GM10248 (cell line): ENCODE measurements around the gene S1PR4.
"Not testable (repeated sequence)": the region's sequence is repeated elsewhere in the genome, so short reads cannot be mapped to it uniquely, and the experiment has no call there.

ENCODE experiments used
- CTCF ChIA-PET: fragments of 300-600 bp; sonication (Branson Sonifier 250); formaldehyde crosslinking; extraction: SDS; loops from one replicate; lab custom pipeline; 2021; ENCODE audit warnings: antibody characterized with exemption; lab: Yijun Ruan, JAX
- POLR2A ChIA-PET: fragments of 350-650 bp; sonication (Branson Sonifier 250); formaldehyde crosslinking; extraction: SDS; loops from one replicate; lab custom pipeline; 2020; ENCODE audit warnings: antibody characterized with exemption; lab: Yijun Ruan, JAX
- DNase-seq: peaks from one replicate; pipeline ENCODE4 v3.0.0; 2012; ENCODE audit errors: extremely low spot score
- TF ChIP-seq, protein P1 (sequence below): IDR thresholded peaks from 2 replicates; pipeline ENCODE4 v1.5.1; 2012; ENCODE audit warnings: mild to moderate bottlenecking, low read depth; ENCODE audit errors: extremely low read depth, missing control alignments, control extremely low read depth

The S1PR4 gene

DNA sequence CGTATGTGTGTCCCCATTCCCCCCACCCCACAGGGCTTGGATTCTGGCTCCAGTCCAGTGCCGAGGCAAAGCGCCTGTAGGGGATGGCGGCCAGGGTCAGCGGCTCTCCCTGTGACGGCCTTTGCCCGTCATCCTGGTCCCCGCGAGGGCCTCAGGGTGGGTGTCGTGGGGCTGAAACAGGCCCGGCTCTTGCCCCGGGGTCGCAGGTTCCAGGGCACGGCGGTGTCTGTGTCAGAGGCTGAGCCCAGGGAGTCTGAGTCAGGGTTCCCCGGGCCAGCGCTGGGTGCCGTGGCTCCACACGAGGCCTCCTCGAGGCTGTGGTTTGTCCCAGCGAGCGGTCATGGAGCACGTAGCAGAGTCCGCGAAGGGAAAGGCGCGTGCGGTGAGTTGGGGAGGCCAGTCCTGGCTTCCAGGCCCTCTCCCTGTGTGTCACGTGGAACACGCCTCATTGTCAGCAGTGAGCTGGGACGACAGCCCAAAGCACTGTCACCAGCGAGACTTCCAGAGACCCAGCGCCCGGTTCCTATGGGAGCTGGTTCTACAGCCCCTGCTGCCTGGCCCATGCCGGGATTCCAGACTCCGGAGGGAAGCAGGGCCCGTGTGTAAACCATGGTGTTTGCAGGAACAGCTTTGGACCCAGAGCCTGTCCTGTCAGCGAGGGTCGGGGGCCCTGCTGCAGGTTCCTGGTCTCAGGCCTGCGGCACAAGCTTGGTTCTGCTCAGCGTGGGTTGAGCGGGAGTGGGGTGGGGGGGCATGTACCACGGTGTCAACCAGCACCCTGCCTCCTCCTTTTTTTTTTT is 20.5 kb downstream of the S1PR4 start:
- CTCF ChIA-PET, result no interaction called here
- DNase-seq, result no peak
- TF ChIP-seq, protein P1, sequence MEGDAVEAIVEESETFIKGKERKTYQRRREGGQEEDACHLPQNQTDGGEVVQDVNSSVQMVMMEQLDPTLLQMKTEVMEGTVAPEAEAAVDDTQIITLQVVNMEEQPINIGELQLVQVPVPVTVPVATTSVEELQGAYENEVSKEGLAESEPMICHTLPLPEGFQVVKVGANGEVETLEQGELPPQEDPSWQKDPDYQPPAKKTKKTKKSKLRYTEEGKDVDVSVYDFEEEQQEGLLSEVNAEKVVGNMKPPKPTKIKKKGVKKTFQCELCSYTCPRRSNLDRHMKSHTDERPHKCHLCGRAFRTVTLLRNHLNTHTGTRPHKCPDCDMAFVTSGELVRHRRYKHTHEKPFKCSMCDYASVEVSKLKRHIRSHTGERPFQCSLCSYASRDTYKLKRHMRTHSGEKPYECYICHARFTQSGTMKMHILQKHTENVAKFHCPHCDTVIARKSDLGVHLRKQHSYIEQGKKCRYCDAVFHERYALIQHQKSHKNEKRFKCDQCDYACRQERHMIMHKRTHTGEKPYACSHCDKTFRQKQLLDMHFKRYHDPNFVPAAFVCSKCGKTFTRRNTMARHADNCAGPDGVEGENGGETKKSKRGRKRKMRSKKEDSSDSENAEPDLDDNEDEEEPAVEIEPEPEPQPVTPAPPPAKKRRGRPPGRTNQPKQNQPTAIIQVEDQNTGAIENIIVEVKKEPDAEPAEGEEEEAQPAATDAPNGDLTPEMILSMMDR, result no peak
- POLR2A ChIA-PET, result no interaction called here

DNA sequence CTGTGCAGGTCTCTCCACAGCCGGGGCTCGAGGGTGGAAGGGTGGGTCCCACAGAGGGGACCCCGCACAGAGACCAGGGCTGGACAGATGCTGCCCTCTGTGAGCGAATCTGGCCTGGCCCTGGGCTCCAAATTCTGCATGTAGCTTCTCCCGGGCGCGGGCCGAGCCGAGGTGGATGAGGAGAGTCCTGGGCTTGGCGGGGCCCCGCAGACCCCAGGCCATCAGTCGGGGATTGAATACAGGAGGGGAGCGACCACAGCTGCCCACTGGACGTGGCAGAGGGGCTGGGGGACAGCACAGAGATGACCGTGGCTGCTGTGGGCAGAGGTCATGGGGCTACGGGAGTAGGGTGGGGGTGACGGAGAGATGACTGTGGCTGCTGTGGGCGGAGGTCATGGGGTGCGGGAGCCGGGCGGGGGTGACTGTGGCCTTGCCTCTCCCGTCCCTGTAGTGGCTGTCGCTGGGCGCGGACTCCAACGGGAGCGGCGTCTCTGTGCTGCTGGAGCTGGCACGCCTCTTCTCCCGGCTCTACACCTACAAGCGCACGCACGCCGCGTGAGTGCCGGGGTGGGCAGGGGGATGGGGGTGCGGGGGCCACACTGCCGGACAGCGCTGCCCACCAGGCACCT is 22.6 kb downstream of the S1PR4 start:
- TF ChIP-seq, protein P1, result no peak
- DNase-seq, result no peak
- CTCF ChIA-PET, result interaction anchor here (0.7 kb wide), 1 partner anchor 126 kb away, joined by 3 read pairs; no protein-coding TSS in a partner anchor
- POLR2A ChIA-PET, result no interaction called here

DNA sequence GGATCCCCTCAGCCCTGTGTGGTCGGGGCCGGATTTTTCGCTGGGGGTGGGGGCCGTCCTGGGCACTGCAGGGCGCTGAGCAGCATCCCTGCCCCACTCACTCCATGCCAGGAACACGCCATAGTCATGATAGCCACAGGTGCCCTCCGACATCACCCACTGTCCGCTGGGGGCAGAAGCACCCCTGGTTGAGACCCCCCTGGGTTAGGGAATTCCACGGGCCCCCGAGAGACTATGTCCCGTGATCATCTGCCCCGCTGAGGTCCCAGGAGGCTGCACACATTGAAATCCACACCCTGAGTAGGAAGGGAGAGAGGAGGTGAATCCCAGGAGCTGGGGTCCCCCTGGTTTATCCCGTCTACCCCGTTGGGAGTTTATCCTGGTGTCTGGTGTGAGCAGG is 23.3 kb downstream of the S1PR4 start:
- CTCF ChIA-PET, result interaction anchor here (0.7 kb wide), 1 partner anchor 126 kb away, joined by 3 read pairs; no protein-coding TSS in a partner anchor
- POLR2A ChIA-PET, result no interaction called here
- TF ChIP-seq, protein P1, result no peak
- DNase-seq, result no peak

DNA sequence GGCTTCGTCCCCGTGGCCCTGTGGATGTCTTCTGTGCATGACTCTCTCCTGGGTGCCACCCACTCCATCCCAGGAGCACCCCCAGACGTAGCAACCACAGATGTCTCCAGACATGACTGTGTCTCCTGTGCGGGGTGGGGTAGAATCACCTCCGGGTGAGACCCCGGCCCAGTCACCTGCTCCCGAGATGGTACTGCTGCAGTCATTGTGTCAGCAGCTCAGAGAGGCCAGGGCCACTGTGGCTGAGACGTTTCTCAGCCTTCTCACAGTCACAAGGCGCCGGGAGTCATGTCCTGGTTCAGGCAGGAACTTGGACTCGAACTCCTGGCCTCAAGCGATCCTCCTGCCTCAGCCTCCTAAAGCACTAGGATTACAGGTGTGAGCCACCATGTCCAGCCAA is 23.8 kb downstream of the S1PR4 start:
- DNase-seq, result no peak
- TF ChIP-seq, protein P1, result no peak
- ChIA-PET POLR2A (no interaction called here), CTCF (no interaction called here)

DNA sequence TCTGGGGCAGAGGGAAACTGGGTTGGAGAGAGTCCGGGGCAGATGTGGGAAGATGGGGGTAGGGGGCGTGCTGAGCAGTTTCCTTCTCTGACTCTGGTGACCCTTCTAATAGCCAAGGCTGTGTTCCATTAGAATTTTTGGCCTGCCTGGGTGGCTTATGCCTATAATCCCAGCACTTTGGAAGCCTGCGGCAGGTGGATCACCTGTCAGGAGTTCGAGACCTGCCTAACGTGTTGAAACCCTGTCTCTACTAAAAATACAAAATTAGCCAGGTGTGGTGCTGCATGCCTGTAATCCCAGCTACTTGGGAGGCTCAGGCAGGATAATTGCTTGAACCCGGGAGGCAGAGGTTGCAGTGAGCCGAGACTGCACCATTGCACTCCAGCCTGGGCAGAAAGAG is 24.3 kb downstream of the S1PR4 start:
- POLR2A ChIA-PET, DNase-seq: not testable (repeated sequence)
- CTCF ChIA-PET, result interaction anchor here (1.0 kb wide), 1 partner anchor 8 kb away, joined by 3 read pairs; no protein-coding TSS in a partner anchor

DNA sequence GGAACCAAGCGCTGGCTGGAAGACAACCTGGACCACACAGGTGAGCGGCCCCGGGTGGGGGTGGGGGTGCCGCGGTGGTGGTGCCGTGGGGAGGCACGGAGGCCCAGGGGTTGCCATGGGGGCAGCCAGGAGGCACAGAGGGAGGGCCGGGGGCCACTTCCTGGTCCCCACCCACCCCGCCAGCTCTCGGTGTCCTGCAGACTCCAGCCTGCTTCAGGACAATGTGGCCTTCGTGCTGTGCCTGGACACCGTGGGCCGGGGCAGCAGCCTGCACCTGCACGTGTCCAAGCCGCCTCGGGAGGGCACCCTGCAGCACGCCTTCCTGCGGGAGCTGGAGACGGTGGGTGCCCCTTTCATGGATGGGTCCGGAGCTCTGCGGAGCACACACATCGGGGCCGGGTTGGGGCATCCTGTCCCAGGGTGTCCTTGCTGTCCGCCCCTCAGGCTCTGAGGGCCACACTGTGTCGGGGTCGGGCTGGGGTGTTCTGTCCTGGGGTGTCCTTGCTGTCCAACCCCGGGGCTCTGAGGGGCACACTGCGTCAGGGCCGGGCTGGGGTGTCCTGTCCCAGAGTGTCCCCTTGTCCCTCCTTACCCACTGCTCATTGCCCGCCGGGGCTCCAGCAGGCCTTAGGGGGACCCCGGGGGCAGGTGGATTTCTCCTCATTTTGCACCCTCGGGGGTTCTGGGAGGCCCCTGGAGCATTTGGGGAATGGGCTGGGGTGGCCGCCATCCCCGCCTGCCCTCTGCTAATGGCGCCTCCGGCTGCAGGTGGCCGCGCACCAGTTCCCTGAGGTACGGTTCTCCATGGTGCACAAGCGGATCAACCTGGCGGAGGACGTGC is 25.5 kb downstream of the S1PR4 start:
- ChIA-PET CTCF (interaction anchor here (1.0 kb wide), 1 partner anchor 9 kb away, joined by 3 read pairs; no protein-coding TSS in a partner anchor), POLR2A (interaction anchor here (0.6 kb wide), 1 partner anchor 302 kb away, joined by 4 read pairs; the partner anchor contains the start of gene FZR1)
- DNase-seq, result no peak
- TF ChIP-seq, protein P1, result no peak
